Prostate gland (tissue), 2 donors: ENCODE results near the gene UBE2Q2. TPM values are rescaled to one million over a fixed set of nuclear protein-coding genes. Genes with fewer than 3 reads are reported as not detected.

Source experiments
- DNase-seq: peaks from one replicate; pipeline ENCODE4 v3.0.0-alpha.2; 2019; ENCODE audit warnings: low spot score
- H3K27ac ChIP-seq, 2 donors: fragments of 200-600 bp; sonication (generic); 2 replicates each; pipeline ENCODE4 v1.5.1; 2017 to 2019
- H3K27me3 ChIP-seq: fragments of 200-600 bp; sonication (generic); replicated peaks from 2 replicates; pipeline ENCODE4 v1.5.1; 2019; ENCODE audit not compliant: insufficient read depth
- H3K36me3 ChIP-seq, 2 donors: fragments of 200-600 bp; sonication (generic); 1 replicate in 1 of 2; 2 replicates in 1 of 2; pipeline versions ENCODE4 v1.5.1 to v1.8.1; 2017 to 2019
- H3K4me1 ChIP-seq: fragments of 200-600 bp; sonication (generic); replicated peaks from 2 replicates; pipeline ENCODE4 v1.5.1; 2019
- H3K4me3 ChIP-seq, 2 donors: fragments of 200-600 bp; sonication (generic); 2 replicates each; pipeline ENCODE4 v1.5.1; 2017 to 2019
- H3K9me3 ChIP-seq: fragments of 200-600 bp; sonication (generic); 2 replicates; pipeline ENCODE4 v1.5.1; 2017
- POLR2A ChIP-seq: fragments of 450-650 bp; IDR thresholded peaks from one replicate; pipeline ENCODE4 v1.6.1; 2016; ENCODE audit warnings: antibody characterized with exemption, mild to moderate bottlenecking
- POLR2AphosphoS5 ChIP-seq: sonication (generic); formaldehyde crosslinking; IDR thresholded peaks from one replicate; pipeline ENCODE4 v1.6.1; 2017; ENCODE audit warnings: antibody characterized with exemption
- WGBS: methylation state at CpG from one replicate; pipeline ENCODE4 v1.1.5; 2018; 5-methylcytosine and 5-hydroxymethylcytosine counted together
- intact Hi-C: fragments of 100-400 bp; cut with DNase I; formaldehyde crosslinking; loops from one replicate; pipeline ENCODE4 v1.14.2; 2022
- total RNA-seq, 2 donors: library from RNA; depleted of rRNA; stranded (reverse); fragments of >200 nt; gene quantifications; one replicate each; pipeline ENCODE4 v1.1.0, GENCODE V29; 2016
- TF ChIP-seq, protein P1 (sequence below), 4 experiments: fragments of 200-600 bp in 2 of 4; fragments of 450-650 bp in 2 of 4; sonication (generic) in 2 of 4; IDR thresholded peaks; 1 replicate in 3 of 4; 2 replicates in 1 of 4; pipeline ENCODE4 v1.5.1; 2016 to 2019; ENCODE audit warnings: antibody characterized with exemption in 4 of 4, mild to moderate bottlenecking in 2 of 4, moderate library complexity in 2 of 4

UBE2Q2 gene
- total RNA-seq, 2 donors from 2014 or later = 33.1 to 67.5 TPM

DNA sequence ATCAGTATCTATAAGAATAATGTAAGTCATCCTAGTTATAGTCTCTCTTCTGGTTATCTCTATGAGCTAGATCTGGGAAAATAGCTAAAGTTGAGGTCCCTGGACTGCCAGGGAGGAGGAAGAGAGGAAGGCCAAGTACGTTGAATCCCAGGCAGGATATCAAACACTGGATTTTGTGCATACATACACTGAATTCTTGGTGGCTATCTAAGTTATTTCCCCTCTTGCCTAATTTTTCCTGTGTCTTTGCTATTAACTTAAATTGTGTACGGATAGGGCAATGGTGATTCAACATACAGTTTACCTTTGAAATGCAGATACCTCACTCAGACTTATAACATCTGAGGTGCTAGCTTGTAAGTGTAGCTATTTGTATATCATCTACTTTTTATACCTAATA lies 87.6 kb downstream of the UBE2Q2 start:
- H3K36me3 ChIP-seq = peaks cover 0 to 5% of the 10 kb centered on the region in 2 donors
- TF ChIP-seq, protein P1, sequence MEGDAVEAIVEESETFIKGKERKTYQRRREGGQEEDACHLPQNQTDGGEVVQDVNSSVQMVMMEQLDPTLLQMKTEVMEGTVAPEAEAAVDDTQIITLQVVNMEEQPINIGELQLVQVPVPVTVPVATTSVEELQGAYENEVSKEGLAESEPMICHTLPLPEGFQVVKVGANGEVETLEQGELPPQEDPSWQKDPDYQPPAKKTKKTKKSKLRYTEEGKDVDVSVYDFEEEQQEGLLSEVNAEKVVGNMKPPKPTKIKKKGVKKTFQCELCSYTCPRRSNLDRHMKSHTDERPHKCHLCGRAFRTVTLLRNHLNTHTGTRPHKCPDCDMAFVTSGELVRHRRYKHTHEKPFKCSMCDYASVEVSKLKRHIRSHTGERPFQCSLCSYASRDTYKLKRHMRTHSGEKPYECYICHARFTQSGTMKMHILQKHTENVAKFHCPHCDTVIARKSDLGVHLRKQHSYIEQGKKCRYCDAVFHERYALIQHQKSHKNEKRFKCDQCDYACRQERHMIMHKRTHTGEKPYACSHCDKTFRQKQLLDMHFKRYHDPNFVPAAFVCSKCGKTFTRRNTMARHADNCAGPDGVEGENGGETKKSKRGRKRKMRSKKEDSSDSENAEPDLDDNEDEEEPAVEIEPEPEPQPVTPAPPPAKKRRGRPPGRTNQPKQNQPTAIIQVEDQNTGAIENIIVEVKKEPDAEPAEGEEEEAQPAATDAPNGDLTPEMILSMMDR (IDR thresholded peaks at IDR 0.05) = no peak
- TF ChIP-seq POLR2A = no peak
- no peak for TF ChIP-seq POLR2AphosphoS5
- no peaks in the 10 kb centered on the region for H3K4me1 ChIP-seq
- H3K27me3 ChIP-seq = no peaks in the 10 kb centered on the region
- H3K27ac ChIP-seq = no peak overlapping the region
- no peak for DNase-seq
- H3K9me3 ChIP-seq = no peaks in the 10 kb centered on the region
- H3K4me3 ChIP-seq = no peak overlapping the region
- intact Hi-C loops = no loop called here
- WGBS = 90% methylated on average over 2 of the region's 2 CpGs

GRCh38 chr15:75942464-75942863 lies 99.2 kb downstream of the UBE2Q2 start:
- no peak for DNase-seq
- 64% methylated on average over 3 of the region's 3 CpGs for WGBS
- Histone ChIP-seq H3K27me3 (no peaks in the 10 kb centered on the region), H3K36me3 (no peaks in the 10 kb centered on the region), H3K27ac (no peak overlapping the region), H3K4me1 (no peaks in the 10 kb centered on the region), H3K9me3 (no peaks in the 10 kb centered on the region), H3K4me3 (no peak overlapping the region)
- intact Hi-C loops = no loop called here
- no peak for TF ChIP-seq POLR2A
- TF ChIP-seq, protein P1 (IDR thresholded peaks at IDR 0.05) = no peak
- no peak for TF ChIP-seq POLR2AphosphoS5

DNA sequence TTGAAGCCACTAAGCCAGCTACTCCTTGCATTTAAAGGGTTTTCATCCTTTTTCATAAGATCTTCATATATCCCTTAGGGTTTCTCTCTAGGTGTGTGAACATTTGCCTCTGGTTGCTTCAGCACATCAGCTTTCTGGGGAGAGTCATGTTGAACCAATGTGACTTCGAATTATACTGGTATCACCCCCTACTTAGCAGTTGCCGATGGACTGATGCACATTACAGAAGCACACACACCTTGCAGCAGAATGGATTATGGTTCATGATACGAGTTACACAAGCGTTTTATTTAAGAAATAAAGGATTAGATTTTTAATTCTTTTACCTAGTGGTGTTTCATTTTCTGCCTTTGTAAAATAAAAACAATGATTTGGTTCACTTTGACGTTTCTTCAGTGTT lies 100.0 kb downstream of the UBE2Q2 start:
- no peak overlapping the region for H3K4me3 ChIP-seq
- DNase-seq = no peak

DNA sequence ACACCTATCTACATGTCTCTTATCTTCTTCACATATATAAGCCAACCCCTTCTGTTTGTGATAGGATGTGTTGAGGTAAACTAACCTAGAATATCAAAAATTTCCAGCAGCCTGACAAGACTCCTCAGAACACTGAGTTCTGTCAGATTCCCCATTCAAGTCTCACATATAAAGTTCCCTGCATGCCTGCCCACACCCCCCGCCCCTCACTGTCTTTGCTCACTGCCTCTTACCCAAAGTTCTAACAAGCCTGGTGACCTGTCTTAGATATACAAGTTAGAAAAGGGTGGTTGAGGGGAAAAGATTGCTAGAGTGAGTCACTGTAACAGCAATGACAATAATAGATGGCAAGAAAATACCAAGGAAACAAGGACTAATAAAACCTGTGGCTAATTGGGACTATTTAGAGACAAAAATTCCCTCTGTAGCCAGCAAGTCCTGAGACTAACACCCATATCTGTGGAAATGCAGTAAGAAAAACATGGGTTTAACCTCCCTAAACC lies 100.5 kb downstream of the UBE2Q2 start:
- Histone ChIP-seq H3K4me3 (no peak overlapping the region), H3K27ac (no peak overlapping the region), H3K36me3 (no peaks in the 10 kb centered on the region), H3K4me1 (no peaks in the 10 kb centered on the region), H3K9me3 (no peaks in the 10 kb centered on the region), H3K27me3 (no peaks in the 10 kb centered on the region)
- TF ChIP-seq, protein P1 (IDR thresholded peaks at IDR 0.05) = no peak
- TF ChIP-seq POLR2A (no peak), POLR2AphosphoS5 (no peak)
- DNase-seq = no peak
- intact Hi-C loops = no loop called here
- 53% methylated on average over 1 of the region's 1 CpG for WGBS

More for the DNA sequence above, 100.0 kb downstream of the UBE2Q2 start:
- Histone ChIP-seq H3K9me3 (no peaks in the 10 kb centered on the region), H3K4me1 (no peaks in the 10 kb centered on the region), H3K27me3 (no peaks in the 10 kb centered on the region), H3K36me3 (no peaks in the 10 kb centered on the region), H3K27ac (no peak overlapping the region)
- no peak for TF ChIP-seq POLR2A
- TF ChIP-seq POLR2AphosphoS5 = no peak
- TF ChIP-seq, protein P1 (IDR thresholded peaks at IDR 0.05) = no peak
- WGBS = 67% methylated on average over 5 of the region's 5 CpGs
- intact Hi-C loops = no loop called here

DNA sequence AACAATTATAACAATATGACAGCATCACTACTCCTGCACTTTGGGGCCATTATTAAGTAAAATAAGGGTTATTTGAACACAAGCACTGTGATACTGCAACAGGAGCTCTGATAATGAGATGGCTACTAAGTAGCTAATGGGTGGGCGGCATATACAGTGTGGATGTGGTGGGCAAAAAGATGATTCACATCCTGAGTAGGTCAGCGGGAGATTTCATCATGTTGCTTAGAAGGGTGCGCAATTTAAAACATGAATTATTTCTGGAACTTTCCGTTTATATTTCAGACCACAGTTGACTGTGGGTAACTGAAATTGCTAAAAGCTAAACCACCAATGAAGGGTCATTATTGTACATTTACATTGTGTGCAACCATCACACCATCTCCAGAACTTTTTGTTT lies 102.7 kb downstream of the UBE2Q2 start:
- H3K27me3 ChIP-seq = no peaks in the 10 kb centered on the region
- TF ChIP-seq POLR2AphosphoS5 (no peak), POLR2A (no peak)
- TF ChIP-seq, protein P1 (IDR thresholded peaks at IDR 0.05) = no peak
- no peak for DNase-seq
- no peaks in the 10 kb centered on the region for H3K4me1 ChIP-seq
- H3K27ac ChIP-seq = no peak overlapping the region
- intact Hi-C loops = no loop called here
- no peak overlapping the region for H3K4me3 ChIP-seq
- H3K36me3 ChIP-seq = no peaks in the 10 kb centered on the region
- WGBS = 83% methylated on average over 4 of the region's 4 CpGs
- no peaks in the 10 kb centered on the region for H3K9me3 ChIP-seq
